Activated CD4-positive, alpha-beta T cell treated with anti-CD3 and anti-CD28 coated beads for 1 hour (primary cell): ENCODE results near the gene CBX5.

Source experiments
- DNase-seq: peaks from one replicate; pipeline ENCODE4 v3.0.0-alpha.2; 2020

CBX5 gene

GRCh38 chr12:54222609-54223008, 57.3 kb downstream of the CBX5 start:
- no peak for DNase-seq

- DNase-seq: no peak
Measured at GRCh38 chr12:54221402-54221984, 58.4 kb downstream of the CBX5 start.

- DNase-seq: no peak
Measured at GRCh38 chr12:54220567-54220966, 59.4 kb downstream of the CBX5 start.

GRCh38 chr12:54220092-54220557, 59.8 kb downstream of the CBX5 start:
- DNase-seq: peak; percentile 34

- DNase-seq: no peak
Measured at GRCh38 chr12:54217774-54218241, 62.1 kb downstream of the CBX5 start.

GRCh38 chr12:54216797-54217661, 62.9 kb downstream of the CBX5 start:
- DNase-seq: peak; percentile 58

GRCh38 chr12:54215989-54216796, 63.7 kb downstream of the CBX5 start:
- no peak for DNase-seq

GRCh38 chr12:54214553-54215406, 65.1 kb downstream of the CBX5 start:
- peak; percentile 79 for DNase-seq

GRCh38 chr12:54213079-54213478, 66.8 kb downstream of the CBX5 start:
- DNase-seq: no peak

GRCh38 chr12:54211920-54212319, 68.0 kb downstream of the CBX5 start:
- DNase-seq: no peak

- no peak for DNase-seq
Measured at GRCh38 chr12:54210400-54210790, 69.5 kb downstream of the CBX5 start.

- DNase-seq: no peak
Measured at GRCh38 chr12:54208591-54208990, 71.3 kb downstream of the CBX5 start.

- peak; percentile 63 for DNase-seq
Measured at GRCh38 chr12:54207539-54208294, 72.2 kb downstream of the CBX5 start.

- no peak for DNase-seq
Measured at GRCh38 chr12:54206791-54207190, 73.1 kb downstream of the CBX5 start.

GRCh38 chr12:54204316-54204715, 75.6 kb downstream of the CBX5 start:
- no peak for DNase-seq

- DNase-seq: peak; percentile 50
Measured at GRCh38 chr12:54201001-54201794, 78.7 kb downstream of the CBX5 start.

GRCh38 chr12:54200412-54200811, 79.5 kb downstream of the CBX5 start:
- DNase-seq: no peak

- DNase-seq: no peak
Measured at GRCh38 chr12:54199917-54200316, 80.0 kb downstream of the CBX5 start.

GRCh38 chr12:54199034-54199433, 80.9 kb downstream of the CBX5 start:
- no peak for DNase-seq

GRCh38 chr12:54197431-54197909, 82.5 kb downstream of the CBX5 start:
- no peak for DNase-seq

- no peak for DNase-seq
Measured at GRCh38 chr12:54197010-54197409, 82.9 kb downstream of the CBX5 start.
